WTC11 (cell line): ENCODE measurements around the gene ADARB2. TPM values are rescaled to one million over a fixed set of nuclear protein-coding genes. Genes with fewer than 3 reads are reported as not detected.

Experiments used
- ATAC-seq: fragments of 200-7000 bp; cut with Tn5 transposase; 2 replicates; pipeline ENCODE4 v1.10.0; 2021; ENCODE audit warnings: mild to moderate bottlenecking, moderate library complexity
- CTCF ChIA-PET: fragments of 300-600 bp; sonication (Branson Sonifier 250); formaldehyde crosslinking; loops from one replicate; lab custom pipeline; 2021; ENCODE audit warnings: antibody characterized with exemption; lab: Charles Lee
- POLR2A ChIA-PET: fragments of 350-600 bp; sonication (Branson Sonifier 250); formaldehyde crosslinking; loops from one replicate; lab custom pipeline; 2021; ENCODE audit warnings: antibody characterized with exemption; lab: Charles Lee
- DNase-seq: peaks from one replicate; pipeline ENCODE4 v3.0.0; 2021; ENCODE audit warnings: low spot score
- H3K27ac Mint-ChIP-seq: 2 replicates; pipeline ENCODE4 v1.8.0; 2021; ENCODE audit warnings: mixed read lengths
- H3K27me3 Mint-ChIP-seq: 2 replicates; pipeline ENCODE4 v1.8.0; 2021; ENCODE audit warnings: low read depth, mild to moderate bottlenecking, moderate library complexity, mixed read lengths
- H3K36me3 Mint-ChIP-seq: 2 replicates; pipeline ENCODE4 v1.8.0; 2021; ENCODE audit warnings: mixed read lengths
- H3K4me1 Mint-ChIP-seq: 2 replicates; pipeline ENCODE4 v1.8.0; 2022; ENCODE audit warnings: mixed read lengths
- H3K4me3 Mint-ChIP-seq: 2 replicates; pipeline ENCODE4 v1.8.0; 2021; ENCODE audit warnings: mild to moderate bottlenecking, moderate library complexity, mixed read lengths
- H3K9me3 Mint-ChIP-seq: 2 replicates; pipeline ENCODE4 v1.8.0; 2021; ENCODE audit warnings: mixed read lengths
- CBFB ChIP-seq: sonication (generic); formaldehyde crosslinking; IDR thresholded peaks from 2 replicates; pipeline ENCODE4 v1.8.1; 2022; ENCODE audit warnings: mild to moderate bottlenecking, low read depth, missing genetic modification reagents
- ETV6 ChIP-seq: sonication (generic); formaldehyde crosslinking; IDR thresholded peaks from 2 replicates; pipeline ENCODE4 v1.8.1; 2022; ENCODE audit warnings: mild to moderate bottlenecking, missing genetic modification reagents
- GABPB1 ChIP-seq: sonication (generic); formaldehyde crosslinking; IDR thresholded peaks from 2 replicates; pipeline ENCODE4 v1.8.1; 2023; ENCODE audit warnings: mild to moderate bottlenecking, missing genetic modification reagents
- MXD4 ChIP-seq: fragments of 250-450 bp; sonication (Bioruptor Pico); IDR thresholded peaks from 2 replicates; pipeline ENCODE4 v1.8.0; 2021; ENCODE audit warnings: mild to moderate bottlenecking, moderate library complexity, borderline replicate concordance
- NFATC4 ChIP-seq: fragments of 250-450 bp; sonication (Bioruptor Pico); IDR thresholded peaks from 2 replicates; pipeline ENCODE4 v1.9.0; 2021; ENCODE audit warnings: mild to moderate bottlenecking
- NR2C2 ChIP-seq: sonication (generic); formaldehyde crosslinking; IDR thresholded peaks from 2 replicates; pipeline ENCODE4 v1.8.0; 2022; ENCODE audit warnings: mild to moderate bottlenecking, missing genetic modification reagents
- RORB ChIP-seq: fragments of 250-450 bp; sonication (Bioruptor Pico); IDR thresholded peaks from 2 replicates; pipeline ENCODE4 v1.9.0; 2021; ENCODE audit warnings: mild to moderate bottlenecking
- SMAD3 ChIP-seq: sonication (generic); formaldehyde crosslinking; IDR thresholded peaks from 2 replicates; pipeline ENCODE4 v1.8.0; 2022; ENCODE audit warnings: missing genetic modification reagents, mild to moderate bottlenecking, borderline replicate concordance
- TCF7 ChIP-seq: sonication (generic); formaldehyde crosslinking; IDR thresholded peaks from 2 replicates; pipeline ENCODE4 v1.8.0; 2022; ENCODE audit warnings: mild to moderate bottlenecking, low read depth, missing genetic modification reagents, moderate library complexity
- TEAD4 ChIP-seq: sonication (generic); formaldehyde crosslinking; IDR thresholded peaks from 2 replicates; pipeline ENCODE4 v1.8.0; 2022; ENCODE audit warnings: mild to moderate bottlenecking, missing genetic modification reagents
- TP53 ChIP-seq: sonication (generic); formaldehyde crosslinking; IDR thresholded peaks from 2 replicates; pipeline ENCODE4 v1.8.1; 2023; ENCODE audit warnings: mild to moderate bottlenecking, missing genetic modification reagents
- ZBTB21 ChIP-seq: sonication (generic); formaldehyde crosslinking; IDR thresholded peaks from 2 replicates; pipeline ENCODE4 v1.8.1; 2023; ENCODE audit warnings: mild to moderate bottlenecking, missing genetic modification reagents, borderline replicate concordance
- total RNA-seq: library from RNA; stranded (reverse); gene quantifications from 3 replicates; pipeline ENCODE4 v1.2.3, GENCODE V29; 2021
- TF ChIP-seq, protein P1 (sequence below): sonication (generic); formaldehyde crosslinking; IDR thresholded peaks from 2 replicates; pipeline ENCODE4 v1.8.1; 2022; ENCODE audit warnings: missing genetic modification reagents, borderline replicate concordance
- TF ChIP-seq, protein P2 (sequence below): sonication (generic); formaldehyde crosslinking; IDR thresholded peaks from 2 replicates; pipeline ENCODE4 v1.8.0; 2022; ENCODE audit warnings: missing genetic modification reagents
- TF ChIP-seq, protein P3 (sequence below): sonication (generic); formaldehyde crosslinking; IDR thresholded peaks from 2 replicates; pipeline ENCODE4 v1.8.1; 2023; ENCODE audit warnings: mild to moderate bottlenecking, missing genetic modification reagents
- TF ChIP-seq, protein P4 (sequence below): fragments of 200-600 bp; IDR thresholded peaks from 2 replicates; pipeline ENCODE4 v1.8.0; 2022; ENCODE audit warnings: antibody characterized with exemption
- TF ChIP-seq, protein P5 (sequence below): sonication (generic); formaldehyde crosslinking; IDR thresholded peaks from 2 replicates; pipeline ENCODE4 v1.8.1; 2023; ENCODE audit warnings: mild to moderate bottlenecking, missing genetic modification reagents
- TF ChIP-seq, protein P6 (sequence below): sonication (generic); formaldehyde crosslinking; IDR thresholded peaks from 2 replicates; pipeline ENCODE4 v1.8.1; 2023; ENCODE audit warnings: mild to moderate bottlenecking, moderate library complexity, missing genetic modification reagents
- TF ChIP-seq, protein P7 (sequence below): sonication (generic); formaldehyde crosslinking; IDR thresholded peaks from 2 replicates; pipeline ENCODE4 v1.8.1; 2022; ENCODE audit warnings: mild to moderate bottlenecking, moderate library complexity, missing genetic modification reagents

The ADARB2 gene
- total RNA-seq, 1 experiment from 2014 or later: 3.7 TPM

DNA sequence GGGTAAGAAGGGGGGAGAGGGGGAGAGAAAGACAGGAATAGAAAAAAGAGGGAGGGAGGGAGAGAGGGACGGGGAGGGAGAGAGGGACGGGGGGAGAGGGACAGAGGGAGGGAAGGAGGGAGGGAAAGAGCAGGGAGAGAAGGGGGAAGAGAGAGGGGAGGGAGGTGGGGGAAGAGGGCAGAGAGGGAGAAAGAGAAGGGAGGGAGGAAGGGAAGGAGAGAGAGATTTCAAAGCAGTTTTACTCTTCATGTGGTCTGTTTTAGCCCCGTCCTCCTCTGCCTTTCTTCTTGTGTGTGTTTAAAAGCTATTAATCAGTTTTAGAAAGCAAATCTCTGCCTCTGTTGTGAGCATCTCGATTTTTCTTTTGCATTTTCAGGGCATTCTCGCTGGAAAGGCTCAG lies 444.2 kb downstream of the ADARB2 start:
- Mint-ChIP-seq H3K27me3 (peaks cover 6% of the 10 kb centered on the region), H3K9me3 (peaks cover 9% of the 10 kb centered on the region), H3K27ac (no peak overlapping the region; the same call in 1 of the 2 replicates), H3K4me3 (peak overlapping the region; percentile 53), H3K4me1 (peaks cover 59% of the 10 kb centered on the region), H3K36me3 (peaks cover 9% of the 10 kb centered on the region)
- ChIA-PET CTCF (interaction anchor here (1.2 to 2.1 kb wide), 2 partner anchors 66 to 75 kb away, joined by 3 to 12 read pairs; no protein-coding TSS in a partner anchor), POLR2A (no interaction called here)
- ATAC-seq (no peak), DNase-seq (no peak)
- TF ChIP-seq, protein P1, sequence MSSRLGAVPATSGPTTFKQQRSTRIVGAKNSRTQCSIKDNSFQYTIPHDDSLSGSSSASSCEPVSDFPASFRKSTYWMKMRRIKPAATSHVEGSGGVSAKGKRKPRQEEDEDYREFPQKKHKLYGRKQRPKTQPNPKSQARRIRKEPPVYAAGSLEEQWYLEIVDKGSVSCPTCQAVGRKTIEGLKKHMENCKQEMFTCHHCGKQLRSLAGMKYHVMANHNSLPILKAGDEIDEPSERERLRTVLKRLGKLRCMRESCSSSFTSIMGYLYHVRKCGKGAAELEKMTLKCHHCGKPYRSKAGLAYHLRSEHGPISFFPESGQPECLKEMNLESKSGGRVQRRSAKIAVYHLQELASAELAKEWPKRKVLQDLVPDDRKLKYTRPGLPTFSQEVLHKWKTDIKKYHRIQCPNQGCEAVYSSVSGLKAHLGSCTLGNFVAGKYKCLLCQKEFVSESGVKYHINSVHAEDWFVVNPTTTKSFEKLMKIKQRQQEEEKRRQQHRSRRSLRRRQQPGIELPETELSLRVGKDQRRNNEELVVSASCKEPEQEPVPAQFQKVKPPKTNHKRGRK (CRISPR knock-in tag): peak; percentile 74; the same call in 1 of the 2 replicates
- no peak for TF ChIP-seq ZBTB21 (CRISPR knock-in tag)

DNA sequence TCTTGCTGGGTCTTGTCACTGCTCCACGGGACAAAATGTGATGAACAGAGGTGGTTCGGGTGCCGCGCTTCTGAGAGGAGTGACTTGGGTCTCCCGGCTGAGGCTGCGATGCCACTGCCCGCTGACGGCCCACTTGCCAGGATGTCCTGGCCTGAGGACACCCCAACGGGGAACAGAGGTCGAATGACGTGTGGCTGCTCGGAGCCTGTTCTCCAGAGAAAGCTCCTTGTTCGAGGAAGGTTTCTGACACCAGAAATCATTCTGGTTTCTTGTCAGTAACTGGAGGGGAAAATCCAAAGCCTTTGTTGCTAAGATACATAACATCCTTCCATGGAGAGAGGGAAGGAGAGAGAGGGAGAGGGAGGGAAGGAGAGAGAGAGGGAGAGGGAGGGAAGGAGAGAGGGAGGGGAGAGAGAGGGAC lies 444.7 kb downstream of the ADARB2 start:
- POLR2A ChIA-PET: interaction anchor here (0.7 kb wide), 1 partner anchor 328 kb away, joined by 4 read pairs; no protein-coding TSS in a partner anchor
- Mint-ChIP-seq H3K27me3 (peaks cover 6% of the 10 kb centered on the region), H3K4me3 (peak overlapping the region; percentile 42), H3K27ac (peak overlapping the region; percentile 95), H3K36me3 (peaks cover 9% of the 10 kb centered on the region), H3K9me3 (peaks cover 9% of the 10 kb centered on the region), H3K4me1 (peaks cover 55% of the 10 kb centered on the region)
- DNase-seq: no peak
- no peak for ATAC-seq
- TF ChIP-seq, protein P1 (CRISPR knock-in tag): no peak
- TF ChIP-seq, protein P2, sequence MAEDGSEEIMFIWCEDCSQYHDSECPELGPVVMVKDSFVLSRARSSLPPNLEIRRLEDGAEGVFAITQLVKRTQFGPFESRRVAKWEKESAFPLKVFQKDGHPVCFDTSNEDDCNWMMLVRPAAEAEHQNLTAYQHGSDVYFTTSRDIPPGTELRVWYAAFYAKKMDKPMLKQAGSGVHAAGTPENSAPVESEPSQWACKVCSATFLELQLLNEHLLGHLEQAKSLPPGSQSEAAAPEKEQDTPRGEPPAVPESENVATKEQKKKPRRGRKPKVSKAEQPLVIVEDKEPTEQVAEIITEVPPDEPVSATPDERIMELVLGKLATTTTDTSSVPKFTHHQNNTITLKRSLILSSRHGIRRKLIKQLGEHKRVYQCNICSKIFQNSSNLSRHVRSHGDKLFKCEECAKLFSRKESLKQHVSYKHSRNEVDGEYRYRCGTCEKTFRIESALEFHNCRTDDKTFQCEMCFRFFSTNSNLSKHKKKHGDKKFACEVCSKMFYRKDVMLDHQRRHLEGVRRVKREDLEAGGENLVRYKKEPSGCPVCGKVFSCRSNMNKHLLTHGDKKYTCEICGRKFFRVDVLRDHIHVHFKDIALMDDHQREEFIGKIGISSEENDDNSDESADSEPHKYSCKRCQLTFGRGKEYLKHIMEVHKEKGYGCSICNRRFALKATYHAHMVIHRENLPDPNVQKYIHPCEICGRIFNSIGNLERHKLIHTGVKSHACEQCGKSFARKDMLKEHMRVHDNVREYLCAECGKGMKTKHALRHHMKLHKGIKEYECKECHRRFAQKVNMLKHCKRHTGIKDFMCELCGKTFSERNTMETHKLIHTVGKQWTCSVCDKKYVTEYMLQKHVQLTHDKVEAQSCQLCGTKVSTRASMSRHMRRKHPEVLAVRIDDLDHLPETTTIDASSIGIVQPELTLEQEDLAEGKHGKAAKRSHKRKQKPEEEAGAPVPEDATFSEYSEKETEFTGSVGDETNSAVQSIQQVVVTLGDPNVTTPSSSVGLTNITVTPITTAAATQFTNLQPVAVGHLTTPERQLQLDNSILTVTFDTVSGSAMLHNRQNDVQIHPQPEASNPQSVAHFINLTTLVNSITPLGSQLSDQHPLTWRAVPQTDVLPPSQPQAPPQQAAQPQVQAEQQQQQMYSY (CRISPR knock-in tag): no peak
- TF ChIP-seq TCF7 (CRISPR knock-in tag) (no peak), SMAD3 (CRISPR knock-in tag) (no peak), NR2C2 (CRISPR knock-in tag) (no peak), ETV6 (CRISPR knock-in tag) (no peak), TP53 (CRISPR knock-in tag) (no peak), GABPB1 (CRISPR knock-in tag) (no peak), RORB (no peak), MXD4 (CRISPR knock-in tag) (no peak), TEAD4 (no peak), NFATC4 (CRISPR knock-in tag) (no peak), CBFB (CRISPR knock-in tag) (no peak)
- TF ChIP-seq, protein P3, sequence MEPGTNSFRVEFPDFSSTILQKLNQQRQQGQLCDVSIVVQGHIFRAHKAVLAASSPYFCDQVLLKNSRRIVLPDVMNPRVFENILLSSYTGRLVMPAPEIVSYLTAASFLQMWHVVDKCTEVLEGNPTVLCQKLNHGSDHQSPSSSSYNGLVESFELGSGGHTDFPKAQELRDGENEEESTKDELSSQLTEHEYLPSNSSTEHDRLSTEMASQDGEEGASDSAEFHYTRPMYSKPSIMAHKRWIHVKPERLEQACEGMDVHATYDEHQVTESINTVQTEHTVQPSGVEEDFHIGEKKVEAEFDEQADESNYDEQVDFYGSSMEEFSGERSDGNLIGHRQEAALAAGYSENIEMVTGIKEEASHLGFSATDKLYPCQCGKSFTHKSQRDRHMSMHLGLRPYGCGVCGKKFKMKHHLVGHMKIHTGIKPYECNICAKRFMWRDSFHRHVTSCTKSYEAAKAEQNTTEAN (CRISPR knock-in tag): no peak
- TF ChIP-seq, protein P4, sequence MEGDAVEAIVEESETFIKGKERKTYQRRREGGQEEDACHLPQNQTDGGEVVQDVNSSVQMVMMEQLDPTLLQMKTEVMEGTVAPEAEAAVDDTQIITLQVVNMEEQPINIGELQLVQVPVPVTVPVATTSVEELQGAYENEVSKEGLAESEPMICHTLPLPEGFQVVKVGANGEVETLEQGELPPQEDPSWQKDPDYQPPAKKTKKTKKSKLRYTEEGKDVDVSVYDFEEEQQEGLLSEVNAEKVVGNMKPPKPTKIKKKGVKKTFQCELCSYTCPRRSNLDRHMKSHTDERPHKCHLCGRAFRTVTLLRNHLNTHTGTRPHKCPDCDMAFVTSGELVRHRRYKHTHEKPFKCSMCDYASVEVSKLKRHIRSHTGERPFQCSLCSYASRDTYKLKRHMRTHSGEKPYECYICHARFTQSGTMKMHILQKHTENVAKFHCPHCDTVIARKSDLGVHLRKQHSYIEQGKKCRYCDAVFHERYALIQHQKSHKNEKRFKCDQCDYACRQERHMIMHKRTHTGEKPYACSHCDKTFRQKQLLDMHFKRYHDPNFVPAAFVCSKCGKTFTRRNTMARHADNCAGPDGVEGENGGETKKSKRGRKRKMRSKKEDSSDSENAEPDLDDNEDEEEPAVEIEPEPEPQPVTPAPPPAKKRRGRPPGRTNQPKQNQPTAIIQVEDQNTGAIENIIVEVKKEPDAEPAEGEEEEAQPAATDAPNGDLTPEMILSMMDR: no peak
- TF ChIP-seq, protein P5, sequence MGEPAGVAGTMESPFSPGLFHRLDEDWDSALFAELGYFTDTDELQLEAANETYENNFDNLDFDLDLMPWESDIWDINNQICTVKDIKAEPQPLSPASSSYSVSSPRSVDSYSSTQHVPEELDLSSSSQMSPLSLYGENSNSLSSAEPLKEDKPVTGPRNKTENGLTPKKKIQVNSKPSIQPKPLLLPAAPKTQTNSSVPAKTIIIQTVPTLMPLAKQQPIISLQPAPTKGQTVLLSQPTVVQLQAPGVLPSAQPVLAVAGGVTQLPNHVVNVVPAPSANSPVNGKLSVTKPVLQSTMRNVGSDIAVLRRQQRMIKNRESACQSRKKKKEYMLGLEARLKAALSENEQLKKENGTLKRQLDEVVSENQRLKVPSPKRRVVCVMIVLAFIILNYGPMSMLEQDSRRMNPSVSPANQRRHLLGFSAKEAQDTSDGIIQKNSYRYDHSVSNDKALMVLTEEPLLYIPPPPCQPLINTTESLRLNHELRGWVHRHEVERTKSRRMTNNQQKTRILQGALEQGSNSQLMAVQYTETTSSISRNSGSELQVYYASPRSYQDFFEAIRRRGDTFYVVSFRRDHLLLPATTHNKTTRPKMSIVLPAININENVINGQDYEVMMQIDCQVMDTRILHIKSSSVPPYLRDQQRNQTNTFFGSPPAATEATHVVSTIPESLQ (CRISPR knock-in tag): no peak
- TF ChIP-seq, protein P6, sequence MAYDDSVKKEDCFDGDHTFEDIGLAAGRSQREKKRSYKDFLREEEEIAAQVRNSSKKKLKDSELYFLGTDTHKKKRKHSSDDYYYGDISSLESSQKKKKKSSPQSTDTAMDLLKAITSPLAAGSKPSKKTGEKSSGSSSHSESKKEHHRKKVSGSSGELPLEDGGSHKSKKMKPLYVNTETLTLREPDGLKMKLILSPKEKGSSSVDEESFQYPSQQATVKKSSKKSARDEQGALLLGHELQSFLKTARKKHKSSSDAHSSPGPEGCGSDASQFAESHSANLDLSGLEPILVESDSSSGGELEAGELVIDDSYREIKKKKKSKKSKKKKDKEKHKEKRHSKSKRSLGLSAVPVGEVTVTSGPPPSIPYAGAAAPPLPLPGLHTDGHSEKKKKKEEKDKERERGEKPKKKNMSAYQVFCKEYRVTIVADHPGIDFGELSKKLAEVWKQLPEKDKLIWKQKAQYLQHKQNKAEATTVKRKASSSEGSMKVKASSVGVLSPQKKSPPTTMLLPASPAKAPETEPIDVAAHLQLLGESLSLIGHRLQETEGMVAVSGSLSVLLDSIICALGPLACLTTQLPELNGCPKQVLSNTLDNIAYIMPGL: no peak
- TF ChIP-seq, protein P7, sequence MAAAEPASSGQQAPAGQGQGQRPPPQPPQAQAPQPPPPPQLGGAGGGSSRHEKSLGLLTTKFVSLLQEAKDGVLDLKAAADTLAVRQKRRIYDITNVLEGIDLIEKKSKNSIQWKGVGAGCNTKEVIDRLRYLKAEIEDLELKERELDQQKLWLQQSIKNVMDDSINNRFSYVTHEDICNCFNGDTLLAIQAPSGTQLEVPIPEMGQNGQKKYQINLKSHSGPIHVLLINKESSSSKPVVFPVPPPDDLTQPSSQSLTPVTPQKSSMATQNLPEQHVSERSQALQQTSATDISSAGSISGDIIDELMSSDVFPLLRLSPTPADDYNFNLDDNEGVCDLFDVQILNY (CRISPR knock-in tag): no peak
- CTCF ChIA-PET: interaction anchor here (0.7 kb wide), 1 partner anchor 129 kb away, joined by 3 read pairs; no protein-coding TSS in a partner anchor
